ENCODE data around the gene PTRHD1.

- TF ChIP-seq POLR2A (IDR thresholded peaks at IDR 0.05) (no peak), CTCF (IDR thresholded peaks at IDR 0.05) (no peak)
Observed at GRCh38 chr2:24824071-24824588, 30.9 kb upstream of the PTRHD1 start.
